Transverse colon (tissue), 4 donors: ENCODE measurements around the gene N4BP2L2. TPM values are rescaled to one million over a fixed set of nuclear protein-coding genes. Genes with fewer than 3 reads are reported as not detected.
A peak's percentile ranks its signal among the peaks of the same experiment; 100 is the strongest.

ENCODE experiments used
- DNase-seq: peaks from one replicate; pipeline ENCODE4 v3.0.0-alpha.2; 2019
- H3K27ac ChIP-seq, 4 donors: fragments of 200-600 bp; sonication (generic); 2 replicates each; pipeline ENCODE4 v1.5.1; 2016 to 2018; ENCODE audit warnings: inconsistent platforms in 4 of 4
- H3K27me3 ChIP-seq: fragments of 200-600 bp; sonication (generic); 2 replicates; pipeline ENCODE4 v1.5.1; 2017; ENCODE audit warnings: inconsistent platforms
- H3K36me3 ChIP-seq, 4 donors: fragments of 200-600 bp; sonication (generic); 2 replicates each; pipeline ENCODE4 v1.5.1; 2017 to 2019; ENCODE audit warnings: inconsistent platforms in 4 of 4
- H3K4me1 ChIP-seq, 4 donors: fragments of 200-600 bp; sonication (generic); 2 replicates each; pipeline ENCODE4 v1.5.1; 2017 to 2020; ENCODE audit warnings: inconsistent platforms in 4 of 4
- H3K4me3 ChIP-seq, 4 donors: fragments of 200-600 bp; sonication (generic); 1 replicate in 1 of 4; 2 replicates in 3 of 4; pipeline versions ENCODE4 v1.5.1 to v1.6.1; 2017 to 2019; ENCODE audit warnings: inconsistent platforms in 4 of 4
- H3K9me3 ChIP-seq, 2 donors: fragments of 200-600 bp; sonication (generic); 2 replicates each; pipeline ENCODE4 v1.5.1; 2017 to 2019; ENCODE audit warnings: inconsistent platforms in 2 of 2
- CTCF ChIP-seq, 5 experiments: fragments of 200-600 bp in 3 of 5; fragments of 450-650 bp in 2 of 5; sonication (generic) in 3 of 5; IDR thresholded peaks; 1 replicate in 2 of 5; 2 replicates in 3 of 5; pipeline ENCODE4 v1.5.1; 2016 to 2017; ENCODE audit warnings: antibody characterized with exemption in 5 of 5, inconsistent platforms in 3 of 5, mild to moderate bottlenecking in 2 of 5, moderate library complexity in 1 of 5
- EP300 ChIP-seq: sonication (generic); formaldehyde crosslinking; IDR thresholded peaks from one replicate; pipeline ENCODE4 v1.6.1; 2017; ENCODE audit warnings: antibody characterized with exemption, low read depth
- POLR2A ChIP-seq: fragments of 450-650 bp; IDR thresholded peaks from one replicate; pipeline ENCODE4 v1.6.1; 2016; ENCODE audit warnings: antibody characterized with exemption, mild to moderate bottlenecking, moderate library complexity
- POLR2AphosphoS5 ChIP-seq, 3 donors: sonication (generic); formaldehyde crosslinking; IDR thresholded peaks; one replicate each; pipeline ENCODE4 v1.6.1; 2016; ENCODE audit warnings: antibody characterized with exemption in 3 of 3
- WGBS, 2 donors: methylation state at CpG; one replicate each; pipeline ENCODE4 v1.1.5; 2018; ENCODE audit warnings: low coverage in 1 of 2; 5-methylcytosine and 5-hydroxymethylcytosine counted together
- in situ Hi-C, 4 donors: fragments of 200-750 bp; cut with MboI; loops; one replicate each; pipeline versions ENCODE4 v1.15.0 to v1.15.1; 2017; ENCODE audit warnings: low sequenced_read_pairs in 3 of 4, low pct_ligation_motif_present in 1 of 4, low pct_unique_long_range_greater_than_20kb in 1 of 4
- intact Hi-C: fragments of 100-400 bp; cut with DNase I; formaldehyde crosslinking; loops from one replicate; pipeline ENCODE4 v1.15.1; 2023; ENCODE audit warnings: low total_unique reads
- total RNA-seq, 4 donors: library from RNA; depleted of rRNA; stranded (reverse); fragments of >200 nt; gene quantifications; one replicate each; pipeline ENCODE4 v1.1.0, GENCODE V29; 2016

Gene N4BP2L2
- total RNA-seq, 4 donors from 2014 or later, result 64.0 to 231 (median 123) TPM

GRCh38 chr13:32430018-32430747 is 108.4 kb downstream of the N4BP2L2 start:
- Histone ChIP-seq H3K27ac (no peak overlapping the region), H3K9me3 (no peaks in the 10 kb centered on the region), H3K4me3 (no peak overlapping the region), H3K36me3 (no peaks in the 10 kb centered on the region), H3K4me1 (peaks cover 5 to 31% (median 15%) of the 10 kb centered on the region in 4 donors), H3K27me3 (no peaks in the 10 kb centered on the region)
- TF ChIP-seq CTCF (IDR thresholded peaks at IDR 0.05), result no peak
- TF ChIP-seq POLR2A, result no peak
- TF ChIP-seq POLR2AphosphoS5 (IDR thresholded peaks at IDR 0.05), result no peak
- TF ChIP-seq EP300, result no peak
- WGBS, 2 donors, result 65 to 69% methylated on average over 5 to 6 of the region's 6 CpGs
- in situ Hi-C loops (no loop called here), intact Hi-C loops (no loop called here)
- no peak for DNase-seq

- no peaks in the 10 kb centered on the region for H3K36me3 ChIP-seq
- H3K4me1 ChIP-seq, result peaks cover 5 to 33% (median 15%) of the 10 kb centered on the region in 4 donors
- H3K27me3 ChIP-seq, result no peaks in the 10 kb centered on the region
- intact Hi-C loops, result no loop called here
- WGBS, 2 donors, result 95 to 100% methylated on average over 2 to 6 of the region's 6 CpGs
- no peak for DNase-seq
- H3K4me3 ChIP-seq, result no peak overlapping the region
- H3K9me3 ChIP-seq, result no peaks in the 10 kb centered on the region
- in situ Hi-C loops, result no loop called here
- TF ChIP-seq POLR2A (no peak), CTCF (IDR thresholded peaks at IDR 0.05) (no peak), POLR2AphosphoS5 (IDR thresholded peaks at IDR 0.05) (no peak), EP300 (no peak)
- H3K27ac ChIP-seq, result peak overlapping the region in 3 of 4 donors; percentile 91 to 94 (median 93)
These were observed 109.1 kb downstream of the N4BP2L2 start for GRCh38 chr13:32429433-32429909.

- H3K9me3 ChIP-seq, result no peaks in the 10 kb centered on the region
- in situ Hi-C loops, result no loop called here
- H3K4me1 ChIP-seq, result peaks cover 5 to 33% (median 15%) of the 10 kb centered on the region in 4 donors
- no peaks in the 10 kb centered on the region for H3K27me3 ChIP-seq
- H3K36me3 ChIP-seq, result no peaks in the 10 kb centered on the region
- peak overlapping the region; percentile 91 to 94 (median 93) for H3K27ac ChIP-seq
- DNase-seq, result no peak
- peak overlapping the region in 3 of 4 donors; percentile 73 to 99 (median 77) for H3K4me3 ChIP-seq
- intact Hi-C loops, result no loop called here
- 38 to 44% methylated on average over 5 to 9 of the region's 9 CpGs for WGBS, 2 donors
- no peak for TF ChIP-seq EP300
- no peak for TF ChIP-seq POLR2AphosphoS5 (IDR thresholded peaks at IDR 0.05)
- TF ChIP-seq POLR2A, result no peak
- TF ChIP-seq CTCF (IDR thresholded peaks at IDR 0.05), result no peak
These were observed 109.8 kb downstream of the N4BP2L2 start for GRCh38 chr13:32428581-32429432.
